Mesenteric fat pad (tissue), 1 donor: ENCODE results near the gene PLAC1. TPM values are rescaled to one million over a fixed set of nuclear protein-coding genes. Genes with fewer than 3 reads are reported as not detected.
A peak's percentile ranks its signal among the peaks of the same experiment; 100 is the strongest.

Experiments
- DNase-seq: peaks from one replicate; pipeline ENCODE4 v3.0.0-alpha.2; 2020; ENCODE audit warnings: low spot score
- microRNA-seq: library from miRNA; unstranded; fragments of <30 nt; microRNA quantifications from one replicate; pipeline ENCODE4 v1.2.0, GENCODE V29; 2020; ENCODE audit warnings: borderline number of aligned reads
- total RNA-seq: library from RNA; stranded (reverse); fragmentation: NEBNext Ultra II Directional; extraction: Animal tissue kit (Norgen Biotek cat#: 25700); gene quantifications from one replicate; pipeline ENCODE4 v1.2.1, GENCODE V29; 2021
- donor health status: DM: yes; HTN: yes; CAD: no.

Gene PLAC1
- total RNA-seq, 1 donor from 2014 or later, result not detected

GRCh38 chrX:134544513-134545151, 113.6 kb downstream of the PLAC1 start:
- no peak for DNase-seq

- no peak for DNase-seq
Measured at GRCh38 chrX:134544135-134544512, 114.1 kb downstream of the PLAC1 start.

- DNase-seq, result no peak
Measured at GRCh38 chrX:134543288-134543687, 115.0 kb downstream of the PLAC1 start.

- no peak for DNase-seq
Measured at GRCh38 chrX:134542485-134542884, 115.8 kb downstream of the PLAC1 start.

GRCh38 chrX:134541906-134542305, 116.4 kb downstream of the PLAC1 start:
- no peak for DNase-seq

- DNase-seq, result no peak
Measured at GRCh38 chrX:134538316-134538715, 120.0 kb downstream of the PLAC1 start.

- no peak for DNase-seq
Measured at GRCh38 chrX:134537179-134537955, 120.9 kb downstream of the PLAC1 start.

- DNase-seq, result no peak
Measured at GRCh38 chrX:134533952-134534351, 124.3 kb downstream of the PLAC1 start.

GRCh38 chrX:134533352-134533751, 124.9 kb downstream of the PLAC1 start:
- no peak for DNase-seq

- DNase-seq, result no peak
Measured at GRCh38 chrX:134530845-134531244, 127.4 kb downstream of the PLAC1 start.

GRCh38 chrX:134529481-134529880, 128.8 kb downstream of the PLAC1 start:
- DNase-seq, result peak; percentile 76

GRCh38 chrX:134528960-134529359, 129.3 kb downstream of the PLAC1 start:
- DNase-seq, result no peak

GRCh38 chrX:134526399-134526798, 131.9 kb downstream of the PLAC1 start:
- no peak for DNase-seq

- no peak for DNase-seq
Measured at GRCh38 chrX:134525086-134525792, 133.0 kb downstream of the PLAC1 start.

- no peak for DNase-seq
Measured at GRCh38 chrX:134524181-134524580, 134.1 kb downstream of the PLAC1 start.

GRCh38 chrX:134520860-134521390, 137.3 kb downstream of the PLAC1 start:
- DNase-seq, result no peak

Small RNAs within 50 kb of the gene (microRNA-seq; reads per million reads assigned to microRNA genes)
- gene MIR424 (7,621 reads per million, percentile 93 among the genes with 10 or more reads in this experiment), gene MIR450A1 (2.9 reads per million), gene MIR450A2 (10.2 reads per million, percentile 7 among the genes with 10 or more reads in this experiment), gene MIR450B (2.9 reads per million), gene MIR503 (37.0 reads per million, percentile 32 among the genes with 10 or more reads in this experiment), gene MIR542 (39.2 reads per million, percentile 33 among the genes with 10 or more reads in this experiment)

Other genes with a start within 250 kb of the PLAC1 start
- 18.1 TPM for gene HPRT1, start 198.3 kb downstream of the PLAC1 start, total RNA-seq
- gene PABIR2, start 138.7 kb upstream of the PLAC1 start, total RNA-seq, result 13.5 TPM